Effector memory CD4-positive, alpha-beta T cell (primary cell): Measurements from ENCODE around the gene MYO10.
"Not testable (repeated sequence)": the region's sequence is repeated elsewhere in the genome, so short reads cannot be mapped to it uniquely, and the experiment has no call there.

Experiments used
- DNase-seq, 3 donors: peaks; one replicate each; pipeline ENCODE4 v3.0.0-alpha.2; 2020
- H3K27ac ChIP-seq: 2 replicates; pipeline ENCODE4 v1.7.0; 2013; ENCODE audit warnings: mild to moderate bottlenecking, low read length, moderate library complexity; ENCODE audit not compliant: insufficient read depth, poor library complexity, severe bottlenecking
- H3K27me3 ChIP-seq: replicated peaks from 2 replicates; pipeline ENCODE4 v1.7.0; 2013; ENCODE audit warnings: mild to moderate bottlenecking, low read length; ENCODE audit not compliant: insufficient read depth, control insufficient read depth, poor library complexity, severe bottlenecking
- H3K36me3 ChIP-seq: 2 replicates; pipeline ENCODE4 v1.7.0; 2013; ENCODE audit warnings: mild to moderate bottlenecking, low read length, moderate library complexity; ENCODE audit not compliant: control insufficient read depth, insufficient read depth
- H3K4me1 ChIP-seq: 2 replicates; pipeline ENCODE4 v1.7.0; 2013; ENCODE audit warnings: low read length, mild to moderate bottlenecking; ENCODE audit not compliant: control insufficient read depth, insufficient read depth, poor library complexity, severe bottlenecking
- H3K4me3 ChIP-seq: 2 replicates; pipeline ENCODE4 v1.7.0; 2013; ENCODE audit warnings: low read length, low read depth, mild to moderate bottlenecking; ENCODE audit not compliant: insufficient read depth, poor library complexity, severe bottlenecking
- H3K9me3 ChIP-seq: 2 replicates; pipeline ENCODE4 v1.7.0; 2013; ENCODE audit warnings: mild to moderate bottlenecking, low read length, moderate library complexity; ENCODE audit not compliant: control insufficient read depth

The MYO10 gene

GRCh38 chr5:16740811-16741392, 195.2 kb downstream of the MYO10 start:
- no peaks in the 10 kb centered on the region for H3K36me3 ChIP-seq
- no peak for DNase-seq
- H3K9me3 ChIP-seq, result no peaks in the 10 kb centered on the region
- no peaks in the 10 kb centered on the region for H3K4me1 ChIP-seq
- H3K4me3 ChIP-seq, result no peak overlapping the region
- no peak overlapping the region for H3K27ac ChIP-seq
- H3K27me3 ChIP-seq, result no peaks in the 10 kb centered on the region

- Histone ChIP-seq H3K9me3 (no peaks in the 10 kb centered on the region), H3K36me3 (no peaks in the 10 kb centered on the region), H3K4me1 (no peaks in the 10 kb centered on the region), H3K4me3 (no peak overlapping the region), H3K27ac (no peak overlapping the region), H3K27me3 (no peaks in the 10 kb centered on the region)
- DNase-seq, result no peak
Measured at GRCh38 chr5:16740066-16740810, 195.8 kb downstream of the MYO10 start.

GRCh38 chr5:16738393-16738792, 197.7 kb downstream of the MYO10 start:
- not testable (repeated sequence) for H3K4me1 ChIP-seq, H3K4me3 ChIP-seq, H3K27me3 ChIP-seq, H3K27ac ChIP-seq, DNase-seq, H3K36me3 ChIP-seq, H3K9me3 ChIP-seq

- DNase-seq, result no peak
- H3K27me3 ChIP-seq, result no peaks in the 10 kb centered on the region
- no peak overlapping the region for H3K4me3 ChIP-seq
- H3K4me1 ChIP-seq, result no peaks in the 10 kb centered on the region
- no peaks in the 10 kb centered on the region for H3K36me3 ChIP-seq
- no peaks in the 10 kb centered on the region for H3K9me3 ChIP-seq
- no peak overlapping the region for H3K27ac ChIP-seq
Measured at GRCh38 chr5:16737620-16738364, 198.3 kb downstream of the MYO10 start.

- H3K9me3 ChIP-seq, result no peaks in the 10 kb centered on the region
- H3K4me1 ChIP-seq, result no peaks in the 10 kb centered on the region
- H3K27me3 ChIP-seq, result no peaks in the 10 kb centered on the region
- H3K4me3 ChIP-seq, result no peak overlapping the region
- DNase-seq, result no peak
- H3K36me3 ChIP-seq, result no peaks in the 10 kb centered on the region
- no peak overlapping the region for H3K27ac ChIP-seq
Measured at GRCh38 chr5:16737209-16737608, 198.9 kb downstream of the MYO10 start.

- Histone ChIP-seq H3K9me3 (no peaks in the 10 kb centered on the region), H3K36me3 (no peaks in the 10 kb centered on the region), H3K27ac (no peak overlapping the region), H3K4me1 (no peaks in the 10 kb centered on the region), H3K4me3 (no peak overlapping the region), H3K27me3 (no peaks in the 10 kb centered on the region)
- DNase-seq, result no peak
Measured at GRCh38 chr5:16736158-16736995, 199.7 kb downstream of the MYO10 start.

GRCh38 chr5:16735101-16736060, 200.7 kb downstream of the MYO10 start:
- no peaks in the 10 kb centered on the region for H3K4me1 ChIP-seq
- no peak overlapping the region for H3K27ac ChIP-seq

GRCh38 chr5:16733331-16734006, 202.6 kb downstream of the MYO10 start:
- Histone ChIP-seq H3K36me3 (no peaks in the 10 kb centered on the region), H3K4me3 (no peak overlapping the region)
- DNase-seq, result no peak

More at GRCh38 chr5:16735101-16736060, 200.7 kb downstream of the MYO10 start:
- no peak for DNase-seq
- no peak overlapping the region for H3K4me3 ChIP-seq
- H3K27me3 ChIP-seq, result no peaks in the 10 kb centered on the region
- no peaks in the 10 kb centered on the region for H3K9me3 ChIP-seq
- H3K36me3 ChIP-seq, result no peaks in the 10 kb centered on the region

More at GRCh38 chr5:16733331-16734006, 202.6 kb downstream of the MYO10 start:
- Histone ChIP-seq H3K9me3 (no peaks in the 10 kb centered on the region), H3K4me1 (no peaks in the 10 kb centered on the region), H3K27ac (no peak overlapping the region), H3K27me3 (no peaks in the 10 kb centered on the region)
